ENCODE data around the gene CADM1.

The CADM1 gene

GRCh38 chr11:115222218-115222862, 281.9 kb downstream of the CADM1 start:
- DNase-seq (ENCODE audit: low spot score), result peak; percentile 77
- H3K9me3 Mint-ChIP-seq, result peaks cover 12% of the 10 kb centered on the region
- H3K4me1 Mint-ChIP-seq (ENCODE audit: low read depth), result peaks cover 55% of the 10 kb centered on the region
- H3K27ac Mint-ChIP-seq, result peak overlapping the region; percentile 77
- peaks cover 11% of the 10 kb centered on the region for H3K27me3 Mint-ChIP-seq (ENCODE audit: low read depth)
- peaks cover 5% of the 10 kb centered on the region for H3K36me3 Mint-ChIP-seq (ENCODE audit: low read depth)
- H3K4me3 Mint-ChIP-seq, result peak overlapping the region; percentile 45

DNA sequence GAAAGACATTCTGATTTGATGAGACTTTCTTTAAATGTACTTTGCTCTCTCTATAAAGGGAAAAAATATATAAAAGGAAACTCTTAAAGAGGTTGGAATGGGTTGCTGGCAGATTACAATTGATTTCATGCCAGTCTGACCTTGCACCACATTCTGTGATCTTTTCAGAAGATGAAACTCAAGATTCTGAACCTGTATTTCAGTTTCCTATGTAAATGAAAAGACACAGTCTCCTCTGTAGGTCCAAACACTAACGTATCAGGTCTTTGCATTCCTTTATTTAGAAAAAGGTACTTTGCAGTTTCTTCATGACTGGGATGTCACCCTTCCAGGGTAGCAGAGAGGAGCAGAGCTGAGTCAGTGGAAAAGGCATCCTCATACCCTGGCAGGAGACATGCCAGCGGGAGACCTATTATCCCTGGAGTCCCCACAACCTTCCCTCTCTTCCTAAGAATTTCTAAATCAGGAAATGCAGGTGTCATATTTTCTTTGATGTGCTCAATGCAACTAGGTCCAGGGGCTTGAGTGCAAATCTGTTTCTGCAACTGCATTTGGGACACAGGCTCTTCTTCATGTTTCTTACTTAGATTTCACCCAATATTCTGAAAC, 282.6 kb downstream of the CADM1 start:
- H3K4me1 Mint-ChIP-seq (ENCODE audit: low read depth), result peaks cover 62% of the 10 kb centered on the region
- H3K27ac Mint-ChIP-seq, result peak overlapping the region; percentile 77
- peaks cover 10% of the 10 kb centered on the region for H3K27me3 Mint-ChIP-seq (ENCODE audit: low read depth)
- H3K36me3 Mint-ChIP-seq (ENCODE audit: low read depth), result peaks cover 5% of the 10 kb centered on the region
- H3K9me3 Mint-ChIP-seq, result peaks cover 12% of the 10 kb centered on the region
- peak overlapping the region; percentile 45 for H3K4me3 Mint-ChIP-seq
- DNase-seq (ENCODE audit: low spot score), result no peak

- Mint-ChIP-seq H3K27me3 (ENCODE audit: low read depth) (peaks cover 7% of the 10 kb centered on the region), H3K36me3 (ENCODE audit: low read depth) (peaks cover 5% of the 10 kb centered on the region), H3K4me3 (no peak overlapping the region), H3K9me3 (peaks cover 12% of the 10 kb centered on the region), H3K4me1 (ENCODE audit: low read depth) (peaks cover 65% of the 10 kb centered on the region), H3K27ac (no peak overlapping the region)
- no peak for DNase-seq (ENCODE audit: low spot score)
Observed at GRCh38 chr11:115220911-115221310, 283.3 kb downstream of the CADM1 start.

- peaks cover 5% of the 10 kb centered on the region for H3K36me3 Mint-ChIP-seq (ENCODE audit: low read depth)
- H3K9me3 Mint-ChIP-seq, result peaks cover 12% of the 10 kb centered on the region
Observed at GRCh38 chr11:115220423-115220822, 283.8 kb downstream of the CADM1 start.

GRCh38 chr11:115219376-115219775, 284.8 kb downstream of the CADM1 start:
- Mint-ChIP-seq H3K4me1 (ENCODE audit: low read depth) (peaks cover 64% of the 10 kb centered on the region), H3K4me3 (no peak overlapping the region), H3K36me3 (ENCODE audit: low read depth) (peaks cover 6% of the 10 kb centered on the region), H3K9me3 (peaks cover 12% of the 10 kb centered on the region), H3K27ac (no peak overlapping the region), H3K27me3 (ENCODE audit: low read depth) (peaks cover 9% of the 10 kb centered on the region)
- no peak for DNase-seq (ENCODE audit: low spot score)

More at GRCh38 chr11:115220423-115220822, 283.8 kb downstream of the CADM1 start:
- no peak overlapping the region for H3K4me3 Mint-ChIP-seq
- H3K27ac Mint-ChIP-seq, result no peak overlapping the region
- H3K27me3 Mint-ChIP-seq (ENCODE audit: low read depth), result peaks cover 7% of the 10 kb centered on the region
- no peak for DNase-seq (ENCODE audit: low spot score)
- H3K4me1 Mint-ChIP-seq (ENCODE audit: low read depth), result peaks cover 65% of the 10 kb centered on the region

GRCh38 chr11:115217726-115218311, 286.4 kb downstream of the CADM1 start:
- DNase-seq (ENCODE audit: low spot score), result no peak
- Mint-ChIP-seq H3K9me3 (peaks cover 12% of the 10 kb centered on the region), H3K27ac (peak overlapping the region; percentile 1), H3K4me3 (peak overlapping the region; percentile 21), H3K27me3 (ENCODE audit: low read depth) (peaks cover 9% of the 10 kb centered on the region), H3K4me1 (ENCODE audit: low read depth) (peaks cover 50% of the 10 kb centered on the region), H3K36me3 (ENCODE audit: low read depth) (peaks cover 6% of the 10 kb centered on the region)

GRCh38 chr11:115215694-115216617, 288.3 kb downstream of the CADM1 start:
- H3K9me3 Mint-ChIP-seq, result no peaks in the 10 kb centered on the region
- no peak for DNase-seq (ENCODE audit: low spot score)
- no peak overlapping the region for H3K27ac Mint-ChIP-seq
- peaks cover 33% of the 10 kb centered on the region for H3K4me1 Mint-ChIP-seq (ENCODE audit: low read depth)
- H3K4me3 Mint-ChIP-seq, result no peak overlapping the region
- H3K36me3 Mint-ChIP-seq (ENCODE audit: low read depth), result peaks cover 1% of the 10 kb centered on the region
- peaks cover 17% of the 10 kb centered on the region for H3K27me3 Mint-ChIP-seq (ENCODE audit: low read depth)

DNA sequence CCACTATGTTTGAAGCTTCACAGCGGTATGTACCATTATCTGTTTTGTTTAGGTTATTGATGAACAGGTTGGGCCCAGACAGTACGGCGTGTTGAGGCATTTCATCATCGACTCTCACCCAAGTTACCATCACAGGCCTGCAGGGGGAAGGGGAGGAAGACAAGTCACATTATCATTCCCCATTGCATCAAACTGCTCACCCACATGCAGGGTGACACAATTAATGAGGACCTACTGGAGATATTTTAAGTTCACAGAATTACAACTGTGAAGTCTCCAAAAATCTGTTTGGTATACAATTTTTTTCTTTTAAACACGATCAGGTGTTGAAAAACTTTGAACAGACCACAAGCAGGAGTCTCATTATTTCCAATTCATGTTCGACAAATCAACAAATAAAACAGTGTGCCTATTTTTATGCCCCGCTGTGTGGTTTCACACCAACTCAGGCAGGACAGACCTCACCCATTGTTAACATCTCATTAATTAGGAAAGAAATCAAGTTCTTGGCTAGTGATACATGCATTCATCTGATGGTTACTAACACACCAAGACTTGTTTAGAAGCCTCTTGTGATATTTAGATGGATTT, 289.5 kb downstream of the CADM1 start:
- no peak overlapping the region for H3K4me3 Mint-ChIP-seq
- peaks cover 18% of the 10 kb centered on the region for H3K27me3 Mint-ChIP-seq (ENCODE audit: low read depth)
- H3K27ac Mint-ChIP-seq, result no peak overlapping the region

DNA sequence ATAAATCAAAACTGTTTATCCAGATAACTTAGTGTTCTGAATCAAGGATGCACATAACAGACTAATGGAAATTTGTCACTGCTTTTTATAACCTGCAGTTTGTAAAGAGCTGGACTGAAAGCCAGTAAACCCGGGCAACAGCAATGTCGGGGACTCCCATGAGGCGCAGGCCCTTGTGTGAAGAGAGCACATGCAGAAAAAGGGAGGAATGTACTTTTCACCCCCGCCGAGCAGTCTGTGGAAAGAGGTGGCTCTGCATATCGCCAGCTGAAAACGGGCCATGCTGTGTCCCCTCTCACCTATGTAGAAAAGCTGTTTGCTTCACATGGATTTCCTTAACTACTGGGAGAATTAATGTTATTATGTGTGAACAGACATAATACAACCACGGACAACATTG, 291.2 kb downstream of the CADM1 start:
- Mint-ChIP-seq H3K4me1 (ENCODE audit: low read depth) (peaks cover 19% of the 10 kb centered on the region), H3K9me3 (no peaks in the 10 kb centered on the region), H3K27me3 (ENCODE audit: low read depth) (peaks cover 19% of the 10 kb centered on the region), H3K36me3 (ENCODE audit: low read depth) (peaks cover 1% of the 10 kb centered on the region), H3K27ac (no peak overlapping the region), H3K4me3 (no peak overlapping the region)
- DNase-seq (ENCODE audit: low spot score), result no peak

More for the DNA sequence above, 289.5 kb downstream of the CADM1 start:
- H3K9me3 Mint-ChIP-seq, result no peaks in the 10 kb centered on the region
- H3K4me1 Mint-ChIP-seq (ENCODE audit: low read depth), result peaks cover 33% of the 10 kb centered on the region
- DNase-seq (ENCODE audit: low spot score), result no peak
- peaks cover 1% of the 10 kb centered on the region for H3K36me3 Mint-ChIP-seq (ENCODE audit: low read depth)

- H3K4me1 Mint-ChIP-seq (ENCODE audit: low read depth), result peaks cover 5% of the 10 kb centered on the region
- no peaks in the 10 kb centered on the region for H3K36me3 Mint-ChIP-seq (ENCODE audit: low read depth)
- H3K4me3 Mint-ChIP-seq, result no peak overlapping the region
- H3K27ac Mint-ChIP-seq, result no peak overlapping the region
- H3K27me3 Mint-ChIP-seq (ENCODE audit: low read depth), result peaks cover 25% of the 10 kb centered on the region
- no peaks in the 10 kb centered on the region for H3K9me3 Mint-ChIP-seq
- DNase-seq (ENCODE audit: low spot score), result no peak
Observed at GRCh38 chr11:115208808-115209259, 295.4 kb downstream of the CADM1 start.

GRCh38 chr11:115207916-115208315, 296.3 kb downstream of the CADM1 start:
- H3K4me3 Mint-ChIP-seq, result no peak overlapping the region
- H3K9me3 Mint-ChIP-seq, result no peaks in the 10 kb centered on the region
- no peak for DNase-seq (ENCODE audit: low spot score)
- no peak overlapping the region for H3K27ac Mint-ChIP-seq
- H3K36me3 Mint-ChIP-seq (ENCODE audit: low read depth), result no peaks in the 10 kb centered on the region
- peaks cover 7% of the 10 kb centered on the region for H3K4me1 Mint-ChIP-seq (ENCODE audit: low read depth)
- H3K27me3 Mint-ChIP-seq (ENCODE audit: low read depth), result peaks cover 28% of the 10 kb centered on the region

GRCh38 chr11:115207166-115207591, 297.0 kb downstream of the CADM1 start:
- Mint-ChIP-seq H3K27ac (no peak overlapping the region), H3K9me3 (no peaks in the 10 kb centered on the region), H3K4me1 (ENCODE audit: low read depth) (peaks cover 9% of the 10 kb centered on the region), H3K36me3 (ENCODE audit: low read depth) (no peaks in the 10 kb centered on the region), H3K4me3 (no peak overlapping the region), H3K27me3 (ENCODE audit: low read depth) (peaks cover 24% of the 10 kb centered on the region)
- no peak for DNase-seq (ENCODE audit: low spot score)

DNA sequence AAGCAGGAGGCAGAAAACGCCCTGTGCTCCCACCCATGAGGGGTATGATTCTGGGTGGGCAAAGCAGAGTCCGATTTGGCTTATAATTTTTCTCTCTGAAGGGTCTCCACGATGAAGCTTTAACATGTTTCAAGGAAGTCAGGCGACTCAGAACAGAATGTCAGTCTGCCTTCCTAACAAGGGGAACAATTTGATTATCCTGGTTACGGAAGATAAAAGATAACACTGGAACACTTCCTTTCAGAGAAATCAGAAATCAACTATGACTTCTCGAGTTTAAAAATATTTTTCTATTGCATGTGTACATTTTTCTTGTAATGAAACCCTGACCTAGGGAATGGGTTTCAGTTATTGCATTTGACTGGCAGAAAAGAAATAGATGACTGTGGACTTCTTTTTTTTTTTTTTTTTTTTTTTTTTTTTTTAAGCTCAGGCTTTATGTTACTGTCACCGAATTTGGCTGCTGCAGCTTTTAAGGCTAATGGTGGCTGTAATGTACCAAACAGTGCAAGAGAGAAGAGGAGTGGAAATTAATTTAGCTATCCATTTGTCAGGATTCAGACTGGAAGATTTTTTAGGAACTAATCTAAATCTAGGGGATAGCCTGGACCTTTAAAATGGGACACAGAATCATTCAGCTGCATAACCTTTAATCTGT, 297.7 kb downstream of the CADM1 start:
- no peaks in the 10 kb centered on the region for H3K9me3 Mint-ChIP-seq
- H3K4me1 Mint-ChIP-seq (ENCODE audit: low read depth), result peaks cover 9% of the 10 kb centered on the region
- no peaks in the 10 kb centered on the region for H3K36me3 Mint-ChIP-seq (ENCODE audit: low read depth)
- H3K4me3 Mint-ChIP-seq, result no peak overlapping the region
- H3K27ac Mint-ChIP-seq, result no peak overlapping the region
- DNase-seq (ENCODE audit: low spot score), result no peak
- peaks cover 24% of the 10 kb centered on the region for H3K27me3 Mint-ChIP-seq (ENCODE audit: low read depth)

Measured in T-helper 2 cell treated with Interferon-gamma antibody and Interleukin-4, amounts not matched to agents 5 μg/mL and 100 μg/mL, for 36 hours (primary cell).